Measurements from ENCODE around the gene KLRF2.

Gene KLRF2

GRCh38 chr12:9895215-9895971 lies 14.1 kb downstream of the KLRF2 start:
- no peak for DNase-seq

GRCh38 chr12:9897535-9897934 lies 16.2 kb downstream of the KLRF2 start:
- DNase-seq = no peak

GRCh38 chr12:9899209-9899608 lies 17.9 kb downstream of the KLRF2 start:
- no peak for DNase-seq

GRCh38 chr12:9900930-9901329 lies 19.6 kb downstream of the KLRF2 start:
- DNase-seq = no peak

GRCh38 chr12:9902539-9903228 lies 21.4 kb downstream of the KLRF2 start:
- no peak for DNase-seq

GRCh38 chr12:9906873-9907272 lies 25.6 kb downstream of the KLRF2 start:
- DNase-seq = peak; percentile 23 to 36

GRCh38 chr12:9907769-9908168 lies 26.5 kb downstream of the KLRF2 start:
- no peak for DNase-seq

GRCh38 chr12:9908350-9908749 lies 27.1 kb downstream of the KLRF2 start:
- no peak for DNase-seq

- no peak for DNase-seq
Measured at GRCh38 chr12:9909724-9910123, 28.4 kb downstream of the KLRF2 start.

- DNase-seq = no peak
Measured at GRCh38 chr12:9910716-9911421, 29.6 kb downstream of the KLRF2 start.

GRCh38 chr12:9911708-9912107 lies 30.4 kb downstream of the KLRF2 start:
- no peak for DNase-seq

GRCh38 chr12:9919443-9919842 lies 38.2 kb downstream of the KLRF2 start:
- DNase-seq = no peak

- no peak for DNase-seq
Measured at GRCh38 chr12:9920451-9920850, 39.2 kb downstream of the KLRF2 start.

GRCh38 chr12:9922429-9922828 lies 41.1 kb downstream of the KLRF2 start:
- DNase-seq = no peak

- peak; percentile 64 for DNase-seq
Measured at GRCh38 chr12:9925705-9926393, 44.6 kb downstream of the KLRF2 start.

GRCh38 chr12:9926876-9927275 lies 45.6 kb downstream of the KLRF2 start:
- DNase-seq = no peak

- DNase-seq = no peak
Measured at GRCh38 chr12:9928607-9929006, 47.3 kb downstream of the KLRF2 start.

- no peak for DNase-seq
Measured at GRCh38 chr12:9931245-9931644, 50.0 kb downstream of the KLRF2 start.

GRCh38 chr12:9932270-9932669 lies 51.0 kb downstream of the KLRF2 start, which contains the start of gene CLEC2A:
TSS of gene CLEC2A (minus strand) at chr12:9932370. CDS start at chr12:9932329, 41 bp downstream.
- DNase-seq = no peak

GRCh38 chr12:9933958-9934357 lies 52.7 kb downstream of the KLRF2 start:
- no peak for DNase-seq

- DNase-seq = no peak
Measured at GRCh38 chr12:9935026-9935425, 53.7 kb downstream of the KLRF2 start.

- DNase-seq = no peak
Measured at GRCh38 chr12:9936591-9936990, 55.3 kb downstream of the KLRF2 start.

- peak; percentile 74 to 79 for DNase-seq
Measured at GRCh38 chr12:9940375-9940774, 59.1 kb downstream of the KLRF2 start.
